Activated CD8-positive, alpha-beta memory T cell treated with anti-CD3 and anti-CD28 coated beads for 36 hours (primary cell): ENCODE measurements around the gene PDX1. TPM values are rescaled to one million over a fixed set of nuclear protein-coding genes. Genes with fewer than 3 reads are reported as not detected.

ENCODE experiments used
- CTCF ChIA-PET: fragments of 350-600 bp; sonication (Branson Sonifier 250); formaldehyde crosslinking; loops from one replicate; lab custom pipeline; 2021; ENCODE audit warnings: antibody characterized with exemption; lab: Charles Lee
- POLR2A ChIA-PET: fragments of 350-600 bp; sonication (Branson Sonifier 250); formaldehyde crosslinking; loops from one replicate; lab custom pipeline; 2021; ENCODE audit warnings: antibody characterized with exemption; lab: Charles Lee
- total RNA-seq, 2 experiments: library from RNA; stranded (reverse); gene quantifications; one replicate each; pipeline ENCODE4 v1.2.3, GENCODE V29; 2021

The PDX1 gene
- not detected for total RNA-seq

- CTCF ChIA-PET = interaction anchor here (1.2 kb wide), 2 partner anchors 34 to 90 kb away, joined by 4 read pairs; no protein-coding TSS in a partner anchor
- POLR2A ChIA-PET = no interaction called here
Observed at GRCh38 chr13:27919934-27920676, at the start of gene PDX1. TSS of gene PDX1 (plus strand) at chr13:27920000. CDS start at chr13:27920139, 139 bp downstream.

GRCh38 chr13:27878274-27878673 is 41.5 kb upstream of the PDX1 start:
- POLR2A ChIA-PET = no interaction called here
- CTCF ChIA-PET = no interaction called here

- ChIA-PET CTCF (interaction anchor here (0.6 kb wide), 2 partner anchors 156 to 555 kb away, joined by 3 read pairs; no protein-coding TSS in a partner anchor), POLR2A (no interaction called here)
Observed at GRCh38 chr13:27889471-27889870, 30.3 kb upstream of the PDX1 start.

GRCh38 chr13:27896726-27897125 is 23.1 kb upstream of the PDX1 start:
- CTCF ChIA-PET = interaction anchor here (0.6 kb wide), 1 partner anchor 385 kb away, joined by 3 read pairs; no protein-coding TSS in a partner anchor
- POLR2A ChIA-PET = no interaction called here

- POLR2A ChIA-PET = no interaction called here
- CTCF ChIA-PET = no interaction called here
Observed at GRCh38 chr13:27904719-27905118, 15.1 kb upstream of the PDX1 start.

- ChIA-PET CTCF (no interaction called here), POLR2A (interaction anchor here (0.7 kb wide), 1 partner anchor 11 kb away, joined by 3 read pairs; no protein-coding TSS in a partner anchor)
Observed at GRCh38 chr13:27905650-27906049, 14.2 kb upstream of the PDX1 start.

- CTCF ChIA-PET = no interaction called here
- POLR2A ChIA-PET = no interaction called here
Observed at GRCh38 chr13:27907121-27907787, 12.5 kb upstream of the PDX1 start.

GRCh38 chr13:27909378-27909777 is 10.4 kb upstream of the PDX1 start:
- POLR2A ChIA-PET = no interaction called here
- CTCF ChIA-PET = no interaction called here

- CTCF ChIA-PET = no interaction called here
- POLR2A ChIA-PET = no interaction called here
Observed at GRCh38 chr13:27911521-27911920, 8.3 kb upstream of the PDX1 start.

GRCh38 chr13:27913160-27913559 is 6.6 kb upstream of the PDX1 start:
- POLR2A ChIA-PET = no interaction called here
- CTCF ChIA-PET = no interaction called here

GRCh38 chr13:27915301-27916207 is 4.2 kb upstream of the PDX1 start:
- ChIA-PET POLR2A (no interaction called here), CTCF (interaction anchor here (1.0 kb wide), 1 partner anchor 86 kb away, joined by 3 read pairs; no protein-coding TSS in a partner anchor)

GRCh38 chr13:27917121-27917947 is 2.5 kb upstream of the PDX1 start:
- ChIA-PET POLR2A (no interaction called here), CTCF (no interaction called here)

- POLR2A ChIA-PET = no interaction called here
- CTCF ChIA-PET = no interaction called here
Observed at GRCh38 chr13:27918041-27918917, 1.5 kb upstream of the PDX1 start.

GRCh38 chr13:27918918-27919658 is 712 bp upstream of the PDX1 start:
- ChIA-PET CTCF (interaction anchor here (1.2 kb wide), 1 partner anchor 35 kb away, joined by 4 read pairs; no protein-coding TSS in a partner anchor), POLR2A (no interaction called here)

- CTCF ChIA-PET = interaction anchor here (1.2 kb wide), 1 partner anchor 34 kb away, joined by 4 read pairs; no protein-coding TSS in a partner anchor
- POLR2A ChIA-PET = no interaction called here
Observed at GRCh38 chr13:27919659-27919933, 204 bp upstream of the PDX1 start.

- ChIA-PET CTCF (interaction anchor here (1.2 kb wide), 1 partner anchor 91 kb away, joined by 4 read pairs; no protein-coding TSS in a partner anchor), POLR2A (no interaction called here)
Observed at GRCh38 chr13:27920677-27921420, 1.0 kb downstream of the PDX1 start.
